Measurements from ENCODE around the gene MSX2. TPM values are rescaled to one million over a fixed set of nuclear protein-coding genes. Genes with fewer than 3 reads are reported as not detected.
A peak's percentile ranks its signal among the peaks of the same experiment; 100 is the strongest.
"Not testable (repeated sequence)": the region's sequence is repeated elsewhere in the genome, so short reads cannot be mapped to it uniquely, and the experiment has no call there.

MSX2 gene
- total RNA-seq, 1 experiment from 2014 or later, result 2.0 TPM

DNA sequence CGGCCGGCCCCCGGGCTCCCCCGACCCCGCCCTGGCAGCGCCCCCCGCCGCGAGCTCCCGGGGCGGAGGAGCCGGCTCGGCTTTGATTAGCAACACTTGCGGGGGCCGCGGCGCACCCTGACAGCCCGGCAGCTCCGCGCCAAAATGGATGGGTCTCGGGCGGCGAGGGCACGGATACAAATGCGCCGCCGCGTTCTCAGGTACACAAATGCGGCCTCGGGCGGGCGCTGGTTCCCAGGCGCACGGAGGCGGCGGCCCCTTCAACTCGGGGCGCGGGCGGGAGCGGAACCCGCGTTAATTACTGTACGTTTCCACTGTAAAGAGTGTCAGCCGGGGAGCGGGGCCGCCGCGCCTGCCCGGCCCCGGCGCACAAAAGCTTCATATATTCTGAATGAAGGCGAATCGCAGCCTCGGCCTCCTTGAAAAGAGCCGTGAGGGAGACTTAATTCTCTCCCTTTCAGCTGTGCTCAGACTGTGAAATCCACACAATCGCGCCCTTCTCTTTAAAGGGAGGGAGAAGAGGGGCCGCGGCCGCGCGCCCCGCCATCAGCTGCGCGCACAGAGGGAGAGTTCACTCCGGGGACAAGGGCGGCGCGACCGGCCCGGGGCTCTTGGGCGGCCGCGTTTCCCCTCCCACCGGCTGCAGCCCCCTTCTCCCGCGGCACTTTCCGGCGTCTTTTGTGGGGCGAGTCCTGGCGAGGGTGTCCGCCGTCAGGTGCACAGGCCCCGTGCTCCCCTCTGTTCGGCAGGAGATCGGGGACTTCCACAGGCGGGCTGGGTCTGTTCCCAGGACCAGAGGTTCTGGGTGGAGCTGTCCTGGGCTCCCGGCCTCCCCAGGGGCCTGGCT, 27.0 kb downstream of the MSX2 start:
- DNase-seq (ENCODE audit: low read depth, low spot score), result no peak
- in situ Hi-C loops (cut with HindIII; ENCODE audit: low pct_unique_long_range_greater_than_20kb, low sequenced_read_pairs), result no loop called here

DNA sequence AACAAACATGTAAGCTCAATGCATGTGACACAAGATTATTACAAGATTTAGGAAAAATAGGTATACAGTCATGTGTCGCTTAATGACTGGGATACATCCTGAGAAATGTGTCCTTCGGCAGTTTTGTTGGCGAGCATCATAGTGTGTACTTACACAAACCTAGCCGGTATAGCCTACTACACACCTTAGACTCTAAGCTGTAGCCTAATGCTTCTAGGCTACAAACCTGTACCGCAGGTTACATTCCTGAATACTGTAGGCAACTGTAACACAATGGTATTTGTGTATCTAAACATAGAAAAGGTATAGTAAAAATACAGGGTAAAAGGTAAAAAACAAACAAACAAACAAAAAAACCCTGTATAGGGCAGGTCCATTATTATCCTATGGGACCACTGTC, 27.7 kb downstream of the MSX2 start:
- in situ Hi-C loops (cut with HindIII; ENCODE audit: low pct_unique_long_range_greater_than_20kb, low sequenced_read_pairs), result no loop called here
- no peak for DNase-seq (ENCODE audit: low read depth, low spot score)

DNA sequence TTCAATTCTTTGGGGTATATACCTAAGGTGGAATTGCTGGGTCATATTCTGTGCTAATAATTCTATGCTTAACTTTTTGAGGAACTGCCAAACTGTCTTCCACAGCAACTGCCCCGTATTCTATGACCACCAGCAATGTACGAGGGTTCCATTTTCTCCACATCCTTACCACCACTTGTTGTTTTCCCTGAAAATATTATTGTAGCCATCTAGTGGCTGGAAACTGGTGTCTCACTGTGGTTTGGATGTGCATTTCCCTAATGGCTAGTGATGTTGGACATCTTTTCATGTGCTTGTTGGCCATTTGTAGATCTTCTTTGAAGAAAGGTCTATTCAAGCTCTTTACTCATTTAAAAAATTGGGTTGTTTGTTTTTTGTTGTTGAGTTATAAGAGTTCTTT, 30.7 kb downstream of the MSX2 start:
- peak; percentile 56 for DNase-seq (ENCODE audit: low read depth, low spot score)
- in situ Hi-C loops (cut with HindIII; ENCODE audit: low pct_unique_long_range_greater_than_20kb, low sequenced_read_pairs), result no loop called here

DNA sequence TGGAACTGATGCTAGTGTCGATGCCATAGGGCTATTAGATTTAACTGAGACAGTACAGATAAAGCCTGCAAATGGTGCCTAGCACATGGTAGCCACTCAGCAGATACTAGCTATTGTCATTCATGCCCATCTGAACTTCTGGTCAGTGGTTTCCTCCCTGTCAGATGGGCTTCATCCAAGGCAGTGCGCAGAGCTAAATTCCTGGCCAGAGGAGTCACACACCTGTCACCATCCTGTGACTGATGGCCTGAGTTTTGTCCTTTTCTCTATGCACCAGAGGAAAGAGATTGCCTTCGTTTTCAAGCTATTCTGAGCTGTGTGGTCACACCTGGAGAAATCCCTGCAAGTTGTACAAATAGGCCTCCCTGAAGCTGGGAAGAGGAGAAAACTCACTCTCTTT, 34.7 kb downstream of the MSX2 start:
- no peak for DNase-seq (ENCODE audit: low read depth, low spot score)

DNA sequence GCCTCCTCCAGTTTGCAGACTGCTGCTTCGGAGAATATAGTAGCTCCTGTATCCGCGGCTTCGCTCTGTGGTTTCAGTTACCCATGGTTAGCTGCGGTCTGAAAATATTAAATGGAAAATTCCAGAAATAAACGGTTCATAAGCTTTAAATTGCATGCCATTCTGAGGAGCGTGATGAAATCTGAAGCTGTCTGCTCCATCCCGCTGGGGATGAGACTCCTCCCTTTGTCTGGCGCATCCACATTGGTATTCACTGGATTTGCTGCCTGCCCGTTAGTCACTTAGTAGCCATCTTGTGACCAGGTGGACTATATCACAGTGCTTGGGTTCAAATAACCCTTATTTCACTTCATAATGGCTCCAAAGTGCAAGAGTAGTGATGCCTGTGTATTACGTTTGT, 36.3 kb downstream of the MSX2 start:
- in situ Hi-C loops (cut with HindIII; ENCODE audit: low pct_unique_long_range_greater_than_20kb, low sequenced_read_pairs), result no loop called here

More for the DNA sequence above, 34.7 kb downstream of the MSX2 start:
- in situ Hi-C loops (cut with HindIII; ENCODE audit: low pct_unique_long_range_greater_than_20kb, low sequenced_read_pairs), result no loop called here

DNA sequence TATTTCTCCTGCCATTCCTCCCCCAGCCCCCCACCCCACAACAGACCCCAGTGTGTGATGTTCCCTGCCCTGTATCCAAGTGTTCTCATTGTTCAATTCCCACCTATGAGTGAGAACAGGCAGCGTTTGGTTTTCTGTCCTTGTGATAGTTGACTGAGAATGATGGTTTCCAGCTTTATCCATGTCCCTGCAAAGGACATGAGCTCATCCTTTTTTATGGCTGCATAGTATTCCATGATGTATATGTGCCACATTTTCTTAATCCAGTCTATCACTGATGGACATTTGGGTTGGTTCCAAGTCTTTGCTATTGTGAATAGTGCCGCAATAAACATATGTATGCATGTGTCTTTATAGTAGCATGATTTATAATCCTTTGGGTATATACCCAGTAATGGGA, 37.0 kb downstream of the MSX2 start:
- in situ Hi-C loops (cut with HindIII; ENCODE audit: low pct_unique_long_range_greater_than_20kb, low sequenced_read_pairs), result not testable (repeated sequence)

More for the DNA sequence above, 36.3 kb downstream of the MSX2 start:
- no peak for DNase-seq (ENCODE audit: low read depth, low spot score)

DNA sequence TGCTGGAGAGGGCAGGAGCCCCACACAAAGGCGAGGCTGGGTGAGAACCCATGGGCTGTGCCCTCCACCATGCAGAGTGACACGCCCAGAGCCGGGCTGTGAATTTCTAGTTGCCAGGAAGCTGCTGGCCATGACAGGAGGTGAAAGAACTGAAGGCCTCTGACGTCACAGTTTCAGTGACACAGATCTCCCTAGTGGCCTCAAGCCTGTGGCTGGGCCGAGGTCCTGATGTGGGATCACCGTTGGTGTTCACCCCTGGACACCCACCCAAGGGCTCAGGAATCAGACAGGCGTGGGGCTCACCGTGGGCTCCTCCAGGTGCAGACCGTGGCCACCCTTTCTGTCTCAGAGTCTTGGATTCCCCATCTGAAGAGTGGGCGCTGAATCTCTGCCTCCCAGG, 39.9 kb downstream of the MSX2 start:
- DNase-seq (ENCODE audit: low read depth, low spot score), result no peak
- in situ Hi-C loops (cut with HindIII; ENCODE audit: low pct_unique_long_range_greater_than_20kb, low sequenced_read_pairs), result no loop called here

More for the DNA sequence above, 37.0 kb downstream of the MSX2 start:
- not testable (repeated sequence) for DNase-seq (ENCODE audit: low read depth, low spot score)

DNA sequence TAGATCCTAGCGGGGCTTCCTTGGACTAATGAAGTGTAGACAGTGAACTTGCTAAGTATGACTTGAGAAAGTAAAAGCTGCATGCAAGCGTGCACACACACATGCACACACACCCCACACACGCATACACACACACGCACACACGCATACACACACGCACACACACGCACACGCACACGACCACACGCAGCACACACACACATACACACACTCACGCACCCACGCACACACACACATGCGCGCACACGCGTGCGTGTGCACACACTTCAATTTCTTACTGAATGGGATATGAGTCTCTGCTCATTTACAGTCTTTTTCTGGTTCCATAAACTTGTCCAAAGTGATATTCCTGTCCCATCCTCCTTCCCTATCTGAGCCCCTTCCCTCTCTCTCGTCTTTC, 41.2 kb downstream of the MSX2 start:
- DNase-seq (ENCODE audit: low read depth, low spot score), result no peak
- in situ Hi-C loops (cut with HindIII; ENCODE audit: low pct_unique_long_range_greater_than_20kb, low sequenced_read_pairs), result no loop called here

DNA sequence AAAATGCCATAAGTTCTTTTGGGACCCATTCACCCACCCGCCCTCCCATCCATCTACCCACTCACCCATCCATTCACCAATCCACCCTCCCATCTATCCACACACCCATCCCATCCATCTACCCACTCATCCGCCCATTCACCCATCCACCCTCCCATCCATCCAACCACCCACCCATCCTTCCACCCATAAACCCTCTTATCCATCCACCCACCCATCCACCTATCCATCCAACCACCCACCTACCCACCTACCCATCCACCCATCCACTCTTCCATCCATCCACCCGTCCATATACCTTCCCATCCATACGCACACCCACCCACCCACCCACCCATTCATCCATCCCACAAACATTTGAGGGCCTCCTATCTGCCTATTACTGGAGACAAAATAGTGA, 43.3 kb downstream of the MSX2 start:
- DNase-seq (ENCODE audit: low read depth, low spot score), result no peak
- in situ Hi-C loops (cut with HindIII; ENCODE audit: low pct_unique_long_range_greater_than_20kb, low sequenced_read_pairs), result no loop called here

DNA sequence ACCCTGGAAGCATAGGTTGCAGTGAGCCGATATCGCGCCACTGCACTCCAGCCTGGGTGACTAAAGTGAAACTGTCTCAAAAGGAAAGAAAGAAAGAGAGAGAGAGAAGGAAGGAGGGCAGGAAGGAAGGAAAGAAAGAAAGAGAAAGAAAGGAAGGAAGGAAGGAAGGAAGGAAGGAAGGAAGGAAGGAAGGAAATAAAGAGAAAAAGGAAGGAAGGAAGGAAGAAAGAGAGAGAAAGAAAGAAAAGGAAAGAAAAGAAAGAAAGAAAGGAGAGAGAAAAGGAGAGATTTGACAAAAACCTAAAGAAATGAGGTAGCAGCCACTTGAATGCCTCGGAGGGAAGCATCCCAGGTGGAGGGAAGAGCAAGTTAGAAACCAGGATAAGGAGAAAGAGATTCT, 44.6 kb downstream of the MSX2 start:
- in situ Hi-C loops (cut with HindIII; ENCODE audit: low pct_unique_long_range_greater_than_20kb, low sequenced_read_pairs), result no loop called here
- DNase-seq (ENCODE audit: low read depth, low spot score), result no peak

DNA sequence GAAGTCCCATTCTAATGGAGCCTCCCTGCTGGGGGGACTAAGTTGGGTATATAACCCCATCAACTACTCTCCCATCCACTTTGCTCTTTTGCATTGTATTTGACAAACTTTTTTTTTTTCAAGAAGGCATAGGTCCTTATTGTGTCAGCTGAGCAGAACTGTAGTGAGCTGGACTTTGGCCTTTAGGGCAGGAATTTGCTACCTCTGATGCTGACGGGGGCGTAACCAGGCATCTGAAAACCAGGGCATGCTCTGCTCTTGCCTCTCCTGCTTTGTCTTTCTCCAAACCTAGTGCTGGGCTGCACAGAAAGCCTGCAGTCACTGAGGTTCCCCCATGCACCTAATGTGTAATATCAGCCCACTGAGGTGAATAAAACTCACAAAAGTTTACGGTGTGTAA, 49.0 kb downstream of the MSX2 start:
- no peak for DNase-seq (ENCODE audit: low read depth, low spot score)
- in situ Hi-C loops (cut with HindIII; ENCODE audit: low pct_unique_long_range_greater_than_20kb, low sequenced_read_pairs), result no loop called here

DNA sequence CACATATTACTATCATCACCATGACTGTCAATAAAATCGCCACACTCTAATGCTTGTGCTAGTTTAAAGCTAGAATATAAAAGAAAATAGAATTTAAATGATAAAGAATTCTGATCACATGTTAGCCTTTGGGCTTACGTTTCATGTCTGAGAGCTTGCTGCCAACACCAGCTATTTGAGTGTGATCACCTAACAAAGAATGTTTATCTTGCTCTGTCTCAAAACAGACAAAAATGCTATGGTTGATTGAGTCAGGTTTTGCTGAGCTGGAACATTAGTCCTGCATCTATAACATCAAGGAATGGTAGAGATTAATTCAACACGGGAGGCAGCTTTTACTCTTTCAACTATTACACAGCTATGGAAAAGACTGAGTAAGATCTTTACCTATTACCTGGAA, 50.7 kb downstream of the MSX2 start:
- DNase-seq (ENCODE audit: low read depth, low spot score), result no peak
- in situ Hi-C loops (cut with HindIII; ENCODE audit: low pct_unique_long_range_greater_than_20kb, low sequenced_read_pairs), result no loop called here

DNA sequence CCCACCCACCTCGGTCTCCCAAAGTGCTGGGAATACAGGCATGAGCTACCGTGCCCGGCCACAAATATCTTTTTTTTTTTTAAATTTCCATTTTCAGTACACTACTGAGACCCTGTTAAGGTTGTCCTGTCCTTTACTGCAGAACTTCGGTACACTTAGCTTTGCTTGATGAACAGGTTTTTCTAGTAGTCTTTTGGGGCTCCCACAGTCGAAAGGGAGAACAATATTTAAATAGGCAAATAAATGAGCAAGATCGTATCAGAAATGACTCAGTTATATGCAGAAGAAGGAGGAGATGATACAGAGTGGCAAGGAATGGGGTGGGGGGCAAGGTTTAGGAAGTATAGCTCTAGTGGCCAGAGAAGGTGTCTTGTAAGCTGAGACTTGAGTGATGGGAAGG, 52.7 kb downstream of the MSX2 start:
- no peak for DNase-seq (ENCODE audit: low read depth, low spot score)
- in situ Hi-C loops (cut with HindIII; ENCODE audit: low pct_unique_long_range_greater_than_20kb, low sequenced_read_pairs), result no loop called here

DNA sequence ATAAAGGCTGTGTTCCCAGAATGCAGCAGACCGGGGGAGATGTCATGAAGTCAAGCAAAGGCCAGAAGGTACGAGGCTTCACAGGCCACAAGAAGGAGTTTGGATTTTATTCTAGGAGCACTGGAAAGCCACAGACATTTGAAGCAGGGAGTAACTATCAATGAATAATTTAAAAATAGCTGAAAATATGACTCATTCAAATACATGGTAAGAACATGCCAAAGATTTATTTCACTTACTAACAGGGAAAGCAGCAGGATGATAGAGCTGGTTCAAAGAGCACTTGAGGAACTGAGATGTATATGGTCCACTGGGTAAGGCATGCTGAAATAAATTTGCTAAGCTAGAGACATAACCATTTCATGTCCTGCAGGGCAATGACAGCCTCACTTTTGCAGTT, 53.2 kb downstream of the MSX2 start:
- no peak for DNase-seq (ENCODE audit: low read depth, low spot score)

More for the DNA sequence above, 53.2 kb downstream of the MSX2 start:
- in situ Hi-C loops (cut with HindIII; ENCODE audit: low pct_unique_long_range_greater_than_20kb, low sequenced_read_pairs), result no loop called here

Small RNA genes within 50 kb of the gene (small RNA-seq; reads per million reads assigned to genes)
- 0 reads per million in 2 experiments for gene MIR4634

Data from SK-MEL-5 (cell line).